ENCODE measurements around the gene SNX27. TPM values are rescaled to one million over a fixed set of nuclear protein-coding genes. Genes with fewer than 3 reads are reported as not detected.

Gene SNX27
- total RNA-seq, 1 experiment from 2014 or later = 56.0 TPM

GRCh38 chr1:151729157-151729965, 117.5 kb downstream of the SNX27 start:
- DNase-seq (ENCODE audit: low spot score) (no peak), ATAC-seq (no peak)
- H3K9me3 Mint-ChIP-seq = no peaks in the 10 kb centered on the region
- H3K4me1 Mint-ChIP-seq = peaks cover 24% of the 10 kb centered on the region
- H3K36me3 Mint-ChIP-seq = no peaks in the 10 kb centered on the region
- CTCF ChIA-PET = interaction anchor here (1.0 to 5.5 kb wide), 7 partner anchors 13 to 111 kb away, joined by 3 to 44 read pairs (median 3); partner anchors contain the start of genes C2CD4D and CELF3
- H3K4me3 Mint-ChIP-seq = no peak overlapping the region
- H3K27me3 Mint-ChIP-seq (ENCODE audit: low read depth) = peaks cover 12% of the 10 kb centered on the region
- TF ChIP-seq NFE2L1 (CRISPR knock-in tag; IDR thresholded peaks at IDR 0.05) = no peak
- no peak for TF ChIP-seq GABPB1 (CRISPR knock-in tag; IDR thresholded peaks at IDR 0.05)
- no peak for TF ChIP-seq PRRX2 (CRISPR knock-in tag; IDR thresholded peaks at IDR 0.05)
- no peak for TF ChIP-seq CREM (CRISPR knock-in tag; IDR thresholded peaks at IDR 0.05)
- TF ChIP-seq E2F4 (CRISPR knock-in tag; IDR thresholded peaks at IDR 0.05; ENCODE audit: borderline replicate concordance, low read depth) = no peak
- TF ChIP-seq, protein P1, sequence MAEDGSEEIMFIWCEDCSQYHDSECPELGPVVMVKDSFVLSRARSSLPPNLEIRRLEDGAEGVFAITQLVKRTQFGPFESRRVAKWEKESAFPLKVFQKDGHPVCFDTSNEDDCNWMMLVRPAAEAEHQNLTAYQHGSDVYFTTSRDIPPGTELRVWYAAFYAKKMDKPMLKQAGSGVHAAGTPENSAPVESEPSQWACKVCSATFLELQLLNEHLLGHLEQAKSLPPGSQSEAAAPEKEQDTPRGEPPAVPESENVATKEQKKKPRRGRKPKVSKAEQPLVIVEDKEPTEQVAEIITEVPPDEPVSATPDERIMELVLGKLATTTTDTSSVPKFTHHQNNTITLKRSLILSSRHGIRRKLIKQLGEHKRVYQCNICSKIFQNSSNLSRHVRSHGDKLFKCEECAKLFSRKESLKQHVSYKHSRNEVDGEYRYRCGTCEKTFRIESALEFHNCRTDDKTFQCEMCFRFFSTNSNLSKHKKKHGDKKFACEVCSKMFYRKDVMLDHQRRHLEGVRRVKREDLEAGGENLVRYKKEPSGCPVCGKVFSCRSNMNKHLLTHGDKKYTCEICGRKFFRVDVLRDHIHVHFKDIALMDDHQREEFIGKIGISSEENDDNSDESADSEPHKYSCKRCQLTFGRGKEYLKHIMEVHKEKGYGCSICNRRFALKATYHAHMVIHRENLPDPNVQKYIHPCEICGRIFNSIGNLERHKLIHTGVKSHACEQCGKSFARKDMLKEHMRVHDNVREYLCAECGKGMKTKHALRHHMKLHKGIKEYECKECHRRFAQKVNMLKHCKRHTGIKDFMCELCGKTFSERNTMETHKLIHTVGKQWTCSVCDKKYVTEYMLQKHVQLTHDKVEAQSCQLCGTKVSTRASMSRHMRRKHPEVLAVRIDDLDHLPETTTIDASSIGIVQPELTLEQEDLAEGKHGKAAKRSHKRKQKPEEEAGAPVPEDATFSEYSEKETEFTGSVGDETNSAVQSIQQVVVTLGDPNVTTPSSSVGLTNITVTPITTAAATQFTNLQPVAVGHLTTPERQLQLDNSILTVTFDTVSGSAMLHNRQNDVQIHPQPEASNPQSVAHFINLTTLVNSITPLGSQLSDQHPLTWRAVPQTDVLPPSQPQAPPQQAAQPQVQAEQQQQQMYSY (CRISPR knock-in tag; IDR thresholded peaks at IDR 0.05) = 0 out of 2 replicates have a peak, but pooled peaks have one; percentile 19
- no peak overlapping the region for H3K27ac Mint-ChIP-seq
- POLR2A ChIA-PET = interaction anchor here (0.9 to 2.1 kb wide), 2 partner anchors 13 to 189 kb away, joined by 3 to 7 read pairs; partner anchors contain the start of genes CELF3 and TUFT1

DNA sequence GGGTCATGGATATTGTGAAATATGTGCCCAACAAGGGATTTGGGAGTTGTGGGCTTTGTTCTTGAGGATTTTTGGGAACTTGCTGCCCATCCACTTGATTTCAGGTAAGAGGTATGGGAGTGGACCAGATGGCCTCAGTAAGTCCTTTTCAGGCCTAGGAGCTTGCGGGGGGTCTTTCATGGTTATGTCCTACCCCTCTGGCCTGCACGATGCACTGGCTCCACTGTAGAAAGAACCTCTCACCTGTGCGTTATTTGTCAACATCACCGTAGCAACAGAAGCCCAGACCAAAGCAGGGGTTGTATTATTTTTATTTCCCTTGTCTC, 118.1 kb downstream of the SNX27 start:
- ATAC-seq = no peak
- H3K27ac Mint-ChIP-seq = no peak overlapping the region
- ChIA-PET POLR2A (no interaction called here), CTCF (interaction anchor here (5.5 kb wide), 1 partner anchor 13 kb away, joined by 44 read pairs; the partner anchor contains the start of gene CELF3)
- no peaks in the 10 kb centered on the region for H3K9me3 Mint-ChIP-seq
- H3K4me3 Mint-ChIP-seq = no peak overlapping the region
- peaks cover 23% of the 10 kb centered on the region for H3K4me1 Mint-ChIP-seq
- H3K27me3 Mint-ChIP-seq (ENCODE audit: low read depth) = peaks cover 10% of the 10 kb centered on the region
- DNase-seq (ENCODE audit: low spot score) = no peak
- H3K36me3 Mint-ChIP-seq = no peaks in the 10 kb centered on the region
- TF ChIP-seq NFATC4 (CRISPR knock-in tag; IDR thresholded peaks at IDR 0.05) (no peak), GTF2I (CRISPR knock-in tag; conservative IDR thresholded peaks at IDR 0.05) (no peak), CDX4 (CRISPR knock-in tag; IDR thresholded peaks at IDR 0.05; ENCODE audit: borderline replicate concordance) (no peak), RORB (CRISPR knock-in tag; IDR thresholded peaks at IDR 0.05) (no peak), SP1 (CRISPR knock-in tag; conservative IDR thresholded peaks at IDR 0.05) (no peak), ZNF317 (CRISPR knock-in tag; IDR thresholded peaks at IDR 0.05; ENCODE audit: borderline replicate concordance, low read depth) (no peak), ATF2 (CRISPR knock-in tag; IDR thresholded peaks at IDR 0.05; ENCODE audit: borderline replicate concordance, low read depth) (no peak), FOXJ3 (CRISPR knock-in tag; IDR thresholded peaks at IDR 0.05; ENCODE audit: borderline replicate concordance) (no peak), TCF7 (CRISPR knock-in tag; IDR thresholded peaks at IDR 0.05; ENCODE audit: low read depth) (no peak), ZNF425 (CRISPR knock-in tag; conservative IDR thresholded peaks at IDR 0.05) (no peak)
- TF ChIP-seq, protein P1 (CRISPR knock-in tag; IDR thresholded peaks at IDR 0.05) = no peak
- TF ChIP-seq, protein P2, sequence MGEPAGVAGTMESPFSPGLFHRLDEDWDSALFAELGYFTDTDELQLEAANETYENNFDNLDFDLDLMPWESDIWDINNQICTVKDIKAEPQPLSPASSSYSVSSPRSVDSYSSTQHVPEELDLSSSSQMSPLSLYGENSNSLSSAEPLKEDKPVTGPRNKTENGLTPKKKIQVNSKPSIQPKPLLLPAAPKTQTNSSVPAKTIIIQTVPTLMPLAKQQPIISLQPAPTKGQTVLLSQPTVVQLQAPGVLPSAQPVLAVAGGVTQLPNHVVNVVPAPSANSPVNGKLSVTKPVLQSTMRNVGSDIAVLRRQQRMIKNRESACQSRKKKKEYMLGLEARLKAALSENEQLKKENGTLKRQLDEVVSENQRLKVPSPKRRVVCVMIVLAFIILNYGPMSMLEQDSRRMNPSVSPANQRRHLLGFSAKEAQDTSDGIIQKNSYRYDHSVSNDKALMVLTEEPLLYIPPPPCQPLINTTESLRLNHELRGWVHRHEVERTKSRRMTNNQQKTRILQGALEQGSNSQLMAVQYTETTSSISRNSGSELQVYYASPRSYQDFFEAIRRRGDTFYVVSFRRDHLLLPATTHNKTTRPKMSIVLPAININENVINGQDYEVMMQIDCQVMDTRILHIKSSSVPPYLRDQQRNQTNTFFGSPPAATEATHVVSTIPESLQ (CRISPR knock-in tag; IDR thresholded peaks at IDR 0.05) = no peak

Measured in WTC11 (cell line).